Measurements from ENCODE around the gene PRDM12. TPM values are rescaled to one million over a fixed set of nuclear protein-coding genes. Genes with fewer than 3 reads are reported as not detected.

PRDM12 gene
- total RNA-seq, 2 experiments from 2014 or later: 0.14 to 0.15 TPM

DNA sequence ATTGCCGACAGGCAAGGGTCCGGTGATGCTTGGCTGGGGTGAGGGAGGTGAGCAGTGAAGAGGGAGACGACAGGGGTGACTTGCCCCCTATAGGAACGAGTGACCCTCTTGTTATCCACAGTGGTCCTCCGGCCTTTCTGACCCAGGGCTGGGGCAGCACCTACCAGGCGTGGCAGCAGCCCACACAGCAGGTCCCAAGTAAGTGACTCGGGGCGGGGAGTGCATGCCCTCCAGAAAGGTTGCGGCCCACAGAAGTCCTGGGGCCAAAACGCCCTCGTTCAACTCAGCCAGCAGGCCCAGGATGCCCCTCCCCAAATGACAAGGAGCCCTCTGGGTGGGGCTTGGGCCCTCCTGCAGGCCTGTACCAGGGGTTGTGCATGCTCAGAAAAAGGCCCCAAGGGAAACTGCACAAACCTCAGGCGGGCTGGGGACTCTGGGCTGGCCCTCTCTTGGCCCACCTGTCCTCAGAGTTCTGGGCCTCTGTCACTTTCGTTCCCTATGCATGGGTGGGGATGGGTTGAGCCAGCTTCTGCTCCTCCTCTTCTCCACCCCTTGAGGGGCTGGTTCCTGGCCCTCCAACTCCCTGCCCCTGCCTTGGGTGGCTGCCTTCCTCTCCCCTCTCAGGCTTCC, 32.2 kb upstream of the PRDM12 start:
- Mint-ChIP-seq H3K9me3 (ENCODE audit: low read depth) (no peaks in the 10 kb centered on the region), H3K27ac (no peak overlapping the region), H3K4me1 (no peaks in the 10 kb centered on the region), H3K4me3 (no peak overlapping the region), H3K27me3 (no peaks in the 10 kb centered on the region), H3K36me3 (peaks cover 3% of the 10 kb centered on the region)
- CTCF ChIA-PET: no interaction called here
- DNase-seq (no peak), ATAC-seq (no peak)

GRCh38 chr9:130632841-130633240, 31.6 kb upstream of the PRDM12 start:
- H3K9me3 Mint-ChIP-seq (ENCODE audit: low read depth): no peaks in the 10 kb centered on the region
- peaks cover 3% of the 10 kb centered on the region for H3K36me3 Mint-ChIP-seq
- H3K27ac Mint-ChIP-seq: no peak overlapping the region
- DNase-seq (no peak), ATAC-seq (no peak)
- no peaks in the 10 kb centered on the region for H3K27me3 Mint-ChIP-seq
- H3K4me1 Mint-ChIP-seq: no peaks in the 10 kb centered on the region
- CTCF ChIA-PET: no interaction called here
- H3K4me3 Mint-ChIP-seq: no peak overlapping the region

- no peaks in the 10 kb centered on the region for H3K4me1 Mint-ChIP-seq
- CTCF ChIA-PET: no interaction called here
- ATAC-seq (no peak), DNase-seq (no peak)
- no peaks in the 10 kb centered on the region for H3K27me3 Mint-ChIP-seq
- peaks cover 3% of the 10 kb centered on the region for H3K36me3 Mint-ChIP-seq
- H3K4me3 Mint-ChIP-seq: no peak overlapping the region
- no peak overlapping the region for H3K27ac Mint-ChIP-seq
- H3K9me3 Mint-ChIP-seq (ENCODE audit: low read depth): no peaks in the 10 kb centered on the region
Observed at GRCh38 chr9:130633336-130634190, 30.8 kb upstream of the PRDM12 start.

DNA sequence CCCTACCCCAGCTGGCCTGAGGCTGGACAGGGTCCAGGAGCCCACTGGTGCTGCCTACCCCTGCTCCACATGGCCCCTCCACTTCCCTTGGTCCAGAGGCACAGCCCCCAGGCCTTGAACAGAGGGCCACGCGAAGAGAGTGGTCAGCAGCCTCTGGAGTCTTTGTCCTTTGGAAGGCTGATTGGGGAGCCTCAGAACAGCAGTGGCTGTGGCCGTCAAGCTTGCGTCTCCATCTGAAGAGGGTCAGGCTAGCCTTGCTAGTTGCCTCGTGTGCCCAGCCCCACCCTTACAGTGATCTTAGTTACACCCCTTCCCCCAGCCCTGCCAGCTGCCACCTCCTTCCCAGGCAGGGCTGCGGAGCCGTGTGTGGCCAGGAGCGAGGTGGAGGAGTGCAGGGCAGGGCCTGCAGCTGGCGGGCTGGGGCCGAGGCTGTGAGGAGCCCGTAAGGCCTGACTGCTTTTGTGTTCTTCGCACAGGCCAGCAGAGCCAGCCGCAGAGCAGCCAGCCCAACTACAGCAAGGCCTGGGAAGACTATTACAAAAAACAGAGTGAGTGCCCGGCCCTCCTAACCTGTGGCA, 30.1 kb upstream of the PRDM12 start:
- H3K4me3 Mint-ChIP-seq: no peak overlapping the region
- ATAC-seq (no peak), DNase-seq (no peak)
- no peaks in the 10 kb centered on the region for H3K27me3 Mint-ChIP-seq
- H3K9me3 Mint-ChIP-seq (ENCODE audit: low read depth): no peaks in the 10 kb centered on the region
- H3K4me1 Mint-ChIP-seq: no peaks in the 10 kb centered on the region
- CTCF ChIA-PET: no interaction called here
- peaks cover 3% of the 10 kb centered on the region for H3K36me3 Mint-ChIP-seq
- no peak overlapping the region for H3K27ac Mint-ChIP-seq

- Mint-ChIP-seq H3K4me3 (no peak overlapping the region), H3K9me3 (ENCODE audit: low read depth) (no peaks in the 10 kb centered on the region), H3K27ac (no peak overlapping the region), H3K36me3 (peaks cover 3% of the 10 kb centered on the region), H3K27me3 (no peaks in the 10 kb centered on the region), H3K4me1 (no peaks in the 10 kb centered on the region)
- ATAC-seq (no peak), DNase-seq (no peak)
- CTCF ChIA-PET: no interaction called here
Observed at GRCh38 chr9:130634801-130635200, 29.6 kb upstream of the PRDM12 start.

DNA sequence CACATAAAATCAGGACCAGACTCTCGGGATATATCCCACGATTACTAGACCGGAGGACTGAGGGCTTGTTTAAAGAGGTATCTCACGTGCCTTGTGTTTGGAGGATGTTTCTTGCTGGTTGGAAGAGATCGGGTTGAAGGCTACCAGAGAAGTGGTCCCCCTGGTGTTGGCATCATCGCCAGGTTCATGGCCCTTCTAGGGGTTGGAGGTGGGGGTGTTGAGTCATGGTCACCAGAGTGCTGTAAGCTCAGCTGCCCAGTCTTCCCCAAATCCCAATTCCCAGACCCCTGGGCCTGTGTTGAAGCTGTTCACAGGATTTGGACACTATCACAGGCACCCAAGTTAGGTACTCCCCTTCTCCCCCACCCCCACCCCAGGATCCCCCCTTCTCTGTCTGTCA, 29.1 kb upstream of the PRDM12 start:
- Mint-ChIP-seq H3K27ac (no peak overlapping the region), H3K27me3 (no peaks in the 10 kb centered on the region), H3K4me3 (no peak overlapping the region), H3K36me3 (peaks cover 3% of the 10 kb centered on the region), H3K9me3 (ENCODE audit: low read depth) (no peaks in the 10 kb centered on the region), H3K4me1 (no peaks in the 10 kb centered on the region)
- DNase-seq: no peak
- no peak for ATAC-seq
- CTCF ChIA-PET: no interaction called here

DNA sequence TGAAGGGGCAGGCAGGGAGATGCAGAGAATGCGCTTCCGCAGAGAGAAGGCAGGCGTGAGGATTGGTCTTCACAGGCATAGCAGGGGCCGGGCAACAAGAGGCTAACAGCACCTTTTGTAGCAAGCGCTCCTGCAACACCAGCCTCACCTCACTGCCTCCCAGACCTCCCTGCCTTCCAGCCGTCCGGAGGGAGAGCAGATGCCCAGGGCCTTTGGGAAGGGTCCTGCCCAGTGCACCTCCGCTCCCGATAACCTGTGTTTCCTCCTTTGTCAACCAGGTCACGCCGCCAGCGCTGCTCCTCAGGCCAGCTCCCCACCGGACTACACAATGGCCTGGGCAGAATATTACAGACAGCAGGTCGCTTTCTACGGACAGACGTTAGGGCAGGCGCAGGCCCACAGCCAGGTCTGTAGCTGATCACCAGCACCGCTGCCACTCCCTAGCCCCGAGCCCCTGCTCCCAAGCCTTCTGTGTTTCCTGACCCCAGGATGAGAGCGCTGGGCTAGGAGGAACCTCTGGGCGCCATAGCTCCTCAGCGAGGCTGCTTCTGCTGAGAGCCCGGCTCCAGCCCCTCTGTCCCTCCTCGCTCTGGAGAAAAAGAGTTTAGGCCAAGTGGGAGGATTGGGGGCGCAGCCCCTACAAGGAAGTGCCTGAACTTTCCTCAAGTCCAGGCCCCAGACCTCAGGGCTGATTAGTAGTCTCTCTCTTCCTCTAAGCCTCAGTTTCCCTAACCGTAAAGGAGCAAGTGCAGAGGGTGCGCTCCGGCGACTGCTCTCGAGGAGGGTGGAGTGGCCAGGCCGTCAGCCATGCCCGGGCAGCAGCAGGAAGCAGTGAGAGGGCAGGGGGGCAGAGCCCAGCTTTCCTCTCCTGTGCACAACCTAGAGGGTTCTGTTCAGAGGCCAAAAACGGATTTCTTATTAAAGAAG, 28.4 kb upstream of the PRDM12 start:
- Mint-ChIP-seq H3K27me3 (no peaks in the 10 kb centered on the region), H3K4me1 (no peaks in the 10 kb centered on the region), H3K4me3 (no peak overlapping the region), H3K9me3 (ENCODE audit: low read depth) (no peaks in the 10 kb centered on the region), H3K36me3 (peaks cover 3% of the 10 kb centered on the region), H3K27ac (no peak overlapping the region)
- CTCF ChIA-PET: no interaction called here
- DNase-seq: no peak
- ATAC-seq: no peak

DNA sequence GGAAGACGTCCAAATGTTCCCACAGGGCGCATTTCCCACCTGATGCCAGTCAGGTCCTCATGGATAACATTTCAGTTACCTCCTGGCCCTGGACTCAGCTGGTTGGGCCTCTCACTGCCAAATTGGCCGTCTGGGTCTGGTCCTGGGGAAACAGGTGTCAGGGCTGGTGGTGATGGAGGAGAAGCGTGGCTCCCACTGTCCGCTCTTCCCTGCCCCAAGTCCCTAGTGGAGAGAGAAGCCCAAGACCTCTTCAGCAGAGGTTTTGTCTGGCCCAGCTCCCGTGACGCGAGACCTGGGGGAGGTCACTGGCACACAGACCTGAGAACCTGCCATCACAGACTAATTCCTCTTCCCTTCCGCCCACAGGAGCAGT, 27.8 kb upstream of the PRDM12 start:
- ATAC-seq: no peak
- H3K4me3 Mint-ChIP-seq: no peak overlapping the region
- DNase-seq: no peak
- H3K36me3 Mint-ChIP-seq: peaks cover 3% of the 10 kb centered on the region
- no peaks in the 10 kb centered on the region for H3K27me3 Mint-ChIP-seq
- CTCF ChIA-PET: no interaction called here
- H3K4me1 Mint-ChIP-seq: no peaks in the 10 kb centered on the region
- no peak overlapping the region for H3K27ac Mint-ChIP-seq
- no peaks in the 10 kb centered on the region for H3K9me3 Mint-ChIP-seq (ENCODE audit: low read depth)

DNA sequence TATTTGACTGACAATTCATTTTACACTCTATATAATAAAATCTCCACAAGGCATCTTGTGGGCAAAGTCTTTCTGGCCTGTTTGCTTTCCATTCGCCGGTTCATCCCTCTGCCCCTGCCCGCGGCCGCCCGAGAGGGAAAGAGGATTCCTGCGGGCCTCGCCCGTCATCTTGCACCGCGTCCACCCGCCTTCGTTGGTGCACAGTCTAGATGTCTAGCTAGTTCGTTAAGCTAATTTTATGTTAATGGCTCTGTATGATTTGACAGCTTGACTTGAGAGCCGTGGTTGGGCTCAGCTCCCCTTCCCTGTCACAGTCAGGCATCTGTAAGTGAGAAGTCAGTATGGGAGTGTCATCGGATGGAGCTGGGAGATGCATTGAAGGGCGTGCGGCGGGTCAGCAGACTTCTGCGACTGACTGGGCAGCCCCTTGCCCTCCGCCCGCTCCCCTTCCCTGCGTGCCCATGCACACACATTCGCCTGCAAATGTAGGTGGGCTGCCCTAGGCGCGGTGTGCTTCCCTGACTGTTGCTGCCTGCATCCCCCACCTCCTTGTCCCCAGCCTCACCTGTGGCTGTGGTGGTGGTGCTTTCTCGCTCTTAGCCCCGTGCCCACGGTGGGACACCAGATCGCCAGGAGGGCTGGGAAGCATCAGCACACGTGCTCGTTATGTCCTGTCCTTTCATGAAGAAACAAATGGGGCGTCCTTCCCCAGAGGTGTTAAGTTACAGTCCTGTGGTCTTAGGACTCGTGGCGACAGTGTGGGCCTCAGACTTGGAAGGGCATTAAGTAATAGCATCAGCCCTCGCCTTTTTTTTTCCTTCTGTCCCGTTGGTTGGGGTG, 25.9 kb upstream of the PRDM12 start:
- no peak for DNase-seq
- H3K27me3 Mint-ChIP-seq: no peaks in the 10 kb centered on the region
- H3K4me3 Mint-ChIP-seq: no peak overlapping the region
- no peak overlapping the region for H3K27ac Mint-ChIP-seq
- CTCF ChIA-PET: no interaction called here
- no peaks in the 10 kb centered on the region for H3K4me1 Mint-ChIP-seq
- no peaks in the 10 kb centered on the region for H3K9me3 Mint-ChIP-seq (ENCODE audit: low read depth)
- no peaks in the 10 kb centered on the region for H3K36me3 Mint-ChIP-seq
- no peak for ATAC-seq

DNA sequence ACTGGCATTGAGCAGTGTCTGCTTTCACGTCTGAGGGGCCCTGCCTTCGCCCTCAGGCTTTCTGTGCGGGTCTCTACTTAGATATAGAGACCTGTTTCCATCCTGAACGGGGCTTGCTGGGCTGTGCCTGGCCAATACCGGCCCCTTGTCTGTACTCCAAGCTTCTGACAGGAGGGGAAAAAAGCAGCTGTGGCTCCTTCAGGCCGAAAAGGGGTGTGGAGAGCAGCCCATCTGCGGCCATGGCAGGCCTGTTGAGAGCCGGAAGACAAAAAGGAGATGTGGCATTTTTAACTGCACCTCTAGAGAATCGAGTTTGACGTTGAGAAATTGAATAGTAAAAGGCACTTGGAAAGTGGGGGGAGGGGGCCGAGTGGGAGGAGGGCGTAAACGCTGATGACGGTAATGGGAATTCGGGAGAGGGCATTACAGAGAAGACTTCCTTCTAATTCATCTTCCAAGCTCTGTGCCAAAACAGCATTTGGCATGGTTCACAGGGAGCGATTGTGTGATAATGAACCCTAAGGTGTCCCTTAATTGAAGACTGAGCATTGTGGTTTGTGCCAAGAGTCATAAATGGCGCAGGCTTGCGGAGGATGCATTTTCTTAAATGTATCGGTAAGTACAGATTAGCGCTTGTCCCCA, 25.1 kb upstream of the PRDM12 start:
- Mint-ChIP-seq H3K36me3 (no peaks in the 10 kb centered on the region), H3K4me1 (no peaks in the 10 kb centered on the region), H3K27me3 (no peaks in the 10 kb centered on the region), H3K4me3 (no peak overlapping the region), H3K9me3 (ENCODE audit: low read depth) (no peaks in the 10 kb centered on the region), H3K27ac (no peak overlapping the region)
- ATAC-seq (no peak), DNase-seq (no peak)
- CTCF ChIA-PET: no interaction called here

GRCh38 chr9:130639866-130640555, 24.4 kb upstream of the PRDM12 start:
- Mint-ChIP-seq H3K27me3 (no peaks in the 10 kb centered on the region), H3K9me3 (ENCODE audit: low read depth) (no peaks in the 10 kb centered on the region), H3K36me3 (no peaks in the 10 kb centered on the region), H3K4me1 (no peaks in the 10 kb centered on the region), H3K4me3 (no peak overlapping the region), H3K27ac (no peak overlapping the region)
- no peak for DNase-seq
- ATAC-seq: no peak
- CTCF ChIA-PET: no interaction called here

DNA sequence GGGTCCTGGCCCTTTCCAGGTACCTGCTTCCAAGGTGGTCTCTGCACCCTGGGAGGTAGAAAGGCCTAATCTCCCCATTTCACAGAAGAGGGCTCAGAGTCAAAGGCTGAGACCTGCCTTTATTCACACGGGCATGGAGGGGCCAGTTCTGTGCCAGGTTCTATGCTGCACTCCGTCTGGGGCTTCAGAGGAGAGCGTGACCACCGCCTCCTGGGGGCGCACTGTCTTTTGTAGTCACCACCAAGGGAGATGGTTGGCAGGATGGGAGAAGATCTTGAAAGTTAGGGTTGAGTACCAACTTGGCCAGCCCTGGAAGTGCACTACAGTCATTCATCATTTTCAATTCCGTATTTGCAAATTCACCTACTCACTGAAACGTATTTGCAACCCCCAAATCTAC, 23.7 kb upstream of the PRDM12 start:
- DNase-seq (no peak), ATAC-seq (no peak)
- Mint-ChIP-seq H3K9me3 (ENCODE audit: low read depth) (peaks cover 1% of the 10 kb centered on the region), H3K4me1 (no peaks in the 10 kb centered on the region), H3K4me3 (no peak overlapping the region), H3K27ac (no peak overlapping the region), H3K27me3 (no peaks in the 10 kb centered on the region), H3K36me3 (no peaks in the 10 kb centered on the region)
- CTCF ChIA-PET: no interaction called here

Data from activated CD8-positive, alpha-beta memory T cell treated with anti-CD3 and anti-CD28 coated beads, Interleukin-2, amount 10 ng/mL, durations not matched to agents 7 days and 5 days (primary cell).